Measurements from ENCODE around the gene UBXN2A.
"Not testable (repeated sequence)": the region's sequence is repeated elsewhere in the genome, so short reads cannot be mapped to it uniquely, and the experiment has no call there.

The UBXN2A gene

GRCh38 chr2:23940718-23941620, 706 bp downstream of the UBXN2A start:
- peak overlapping the region; percentile 78 for H3K27ac ChIP-seq
- DNase-seq (ENCODE audit: low read depth, low spot score), result no peak

- DNase-seq (ENCODE audit: low read depth, low spot score), result no peak
- no peak overlapping the region for H3K27ac ChIP-seq
Measured at GRCh38 chr2:23941644-23942043, 1.4 kb downstream of the UBXN2A start.

- no peak for DNase-seq (ENCODE audit: low read depth, low spot score)
- no peak overlapping the region for H3K27ac ChIP-seq
Measured at GRCh38 chr2:23943666-23944065, 3.4 kb downstream of the UBXN2A start.

GRCh38 chr2:23944527-23944926, 4.3 kb downstream of the UBXN2A start:
- no peak overlapping the region for H3K27ac ChIP-seq
- DNase-seq (ENCODE audit: low read depth, low spot score), result no peak

- H3K27ac ChIP-seq, result no peak overlapping the region
- DNase-seq (ENCODE audit: low read depth, low spot score), result no peak
Measured at GRCh38 chr2:23944976-23945375, 4.7 kb downstream of the UBXN2A start.

- H3K27ac ChIP-seq, result no peak overlapping the region
- no peak for DNase-seq (ENCODE audit: low read depth, low spot score)
Measured at GRCh38 chr2:23947350-23947749, 7.1 kb downstream of the UBXN2A start.

- H3K27ac ChIP-seq; DNase-seq (ENCODE audit: low read depth, low spot score): not testable (repeated sequence)
Measured at GRCh38 chr2:23952558-23952957, 12.3 kb downstream of the UBXN2A start.

- DNase-seq (ENCODE audit: low read depth, low spot score), result no peak
Measured at GRCh38 chr2:23953625-23954024, 13.4 kb downstream of the UBXN2A start.

GRCh38 chr2:23954325-23955014, 14.2 kb downstream of the UBXN2A start:
- no peak for DNase-seq (ENCODE audit: low read depth, low spot score)
- H3K27ac ChIP-seq, result no peak overlapping the region

More at GRCh38 chr2:23953625-23954024, 13.4 kb downstream of the UBXN2A start:
- H3K27ac ChIP-seq, result no peak overlapping the region

- H3K27ac ChIP-seq, result no peak overlapping the region
- DNase-seq (ENCODE audit: low read depth, low spot score), result no peak
Measured at GRCh38 chr2:23967846-23968245, 27.6 kb downstream of the UBXN2A start.

- no peak for DNase-seq (ENCODE audit: low read depth, low spot score)
- no peak overlapping the region for H3K27ac ChIP-seq
Measured at GRCh38 chr2:23976883-23977282, 36.6 kb downstream of the UBXN2A start.

- no peak overlapping the region for H3K27ac ChIP-seq
- DNase-seq (ENCODE audit: low read depth, low spot score), result no peak
Measured at GRCh38 chr2:23988371-23988770, 48.1 kb downstream of the UBXN2A start.

GRCh38 chr2:23992931-23993330, 52.7 kb downstream of the UBXN2A start:
- no peak for DNase-seq (ENCODE audit: low read depth, low spot score)

GRCh38 chr2:23993736-23994269, 53.5 kb downstream of the UBXN2A start:
- H3K27ac ChIP-seq, result no peak overlapping the region
- no peak for DNase-seq (ENCODE audit: low read depth, low spot score)

More at GRCh38 chr2:23992931-23993330, 52.7 kb downstream of the UBXN2A start:
- H3K27ac ChIP-seq, result no peak overlapping the region

- DNase-seq (ENCODE audit: low read depth, low spot score), result no peak
- H3K27ac ChIP-seq, result no peak overlapping the region
Measured at GRCh38 chr2:23994567-23994966, 54.3 kb downstream of the UBXN2A start.

- no peak overlapping the region for H3K27ac ChIP-seq
- DNase-seq (ENCODE audit: low read depth, low spot score), result no peak
Measured at GRCh38 chr2:24007693-24008092, 67.4 kb downstream of the UBXN2A start.

GRCh38 chr2:24008672-24009366, 68.6 kb downstream of the UBXN2A start:
- DNase-seq (ENCODE audit: low read depth, low spot score), result no peak
- no peak overlapping the region for H3K27ac ChIP-seq

- H3K27ac ChIP-seq, result no peak overlapping the region
Measured at GRCh38 chr2:24009367-24009679, 69.1 kb downstream of the UBXN2A start.

GRCh38 chr2:24009680-24010476, 69.6 kb downstream of the UBXN2A start, which contains the start of gene MFSD2B:
Gene MFSD2B (plus strand): TSS chr2:24010085. CDS start chr2:24010097, 12 bp downstream.
- DNase-seq (ENCODE audit: low read depth, low spot score), result no peak
- H3K27ac ChIP-seq, result no peak within 1 kb of the TSS

More at GRCh38 chr2:24009367-24009679, 69.1 kb downstream of the UBXN2A start:
- DNase-seq (ENCODE audit: low read depth, low spot score), result no peak
